H1 (cell line): ENCODE results near the gene PALD1. TPM values are rescaled to one million over a fixed set of nuclear protein-coding genes. Genes with fewer than 3 reads are reported as not detected.

Source experiments
- CTCF ChIA-PET: fragments of 300-600 bp; sonication (Branson Sonifier 250); formaldehyde crosslinking; loops from one replicate; lab custom pipeline; 2021; ENCODE audit not compliant: partially characterized antibody; lab: Charles Lee
- POLR2A ChIA-PET: fragments of 300-600 bp; sonication (Branson Sonifier 250); formaldehyde crosslinking; loops from one replicate; lab custom pipeline; 2021; ENCODE audit warnings: inconsistent platforms; ENCODE audit not compliant: partially characterized antibody; lab: Charles Lee
- DNase-seq, 2 experiments: peaks; one replicate each; pipeline versions ENCODE4 v3.0.0 to v3.0.0-alpha.2; 2010 to 2022; ENCODE audit warnings: low spot score in 2 of 2, low read depth in 1 of 2, mixed read lengths in 1 of 2
- FAIRE-seq: peaks from 2 replicates; lab custom pipeline; 2011; peaks lifted over from hg19 to GRCh38; lab: Jason Lieb, UNC
- H2AFZ ChIP-seq: 2 replicates; pipeline ENCODE4 v1.8.1; 2012; ENCODE audit warnings: low read length, inconsistent platforms
- H2AK5ac ChIP-seq: 2 replicates; pipeline ENCODE4 v1.6.1; 2013; ENCODE audit warnings: low read depth, low read length
- H2BK120ac ChIP-seq: replicated peaks from 2 replicates; pipeline ENCODE3; 2013; ENCODE audit warnings: low read depth, low read length, inconsistent platforms
- H2BK12ac ChIP-seq: 2 replicates; pipeline ENCODE4 v1.6.1; 2013; ENCODE audit warnings: low read depth, low read length
- H2BK15ac ChIP-seq: 2 replicates; pipeline ENCODE4 v1.6.1; 2013; ENCODE audit warnings: low read length
- H2BK20ac ChIP-seq: 2 replicates; pipeline ENCODE4 v1.6.1; 2013; ENCODE audit warnings: low read length
- H2BK5ac ChIP-seq: 2 replicates; pipeline ENCODE4 v1.6.1; 2013; ENCODE audit warnings: low read depth, low read length
- H3K14ac ChIP-seq: 2 replicates; pipeline ENCODE4 v1.6.1; 2013; ENCODE audit warnings: inconsistent platforms; ENCODE audit not compliant: insufficient read length
- H3K18ac ChIP-seq: 2 replicates; pipeline ENCODE4 v1.6.1; 2013; ENCODE audit warnings: low read length; ENCODE audit errors: extremely low read depth
- H3K23ac ChIP-seq: 2 replicates; pipeline ENCODE4 v1.6.1; 2013; ENCODE audit warnings: inconsistent platforms; ENCODE audit not compliant: insufficient read length
- H3K23me2 ChIP-seq: 2 replicates; pipeline ENCODE4 v1.6.1; 2013; ENCODE audit warnings: low read depth, low read length
- H3K27ac ChIP-seq: 2 replicates; pipeline ENCODE4 v1.6.1; 2011; ENCODE audit warnings: low read depth, low read length, inconsistent platforms
- H3K27me3 ChIP-seq, 4 experiments: replicated peaks in 1 of 4; 1 replicate in 1 of 4; 2 replicates in 3 of 4; pipeline versions ENCODE4 v1.6.1 to v1.8.1; 2011 to 2013; ENCODE audit warnings: low read length in 3 of 4, mild to moderate bottlenecking in 3 of 4, inconsistent platforms in 2 of 4, mixed read lengths in 2 of 4, moderate library complexity in 1 of 4; ENCODE audit not compliant: control insufficient read depth in 3 of 4, insufficient read depth in 3 of 4; ENCODE audit errors: extremely low read depth in 1 of 4
- H3K36me3 ChIP-seq, 4 experiments: 2 replicates each; pipeline versions ENCODE4 v1.6.1 to v1.8.1; 2011 to 2013; ENCODE audit warnings: mild to moderate bottlenecking in 4 of 4, low read length in 3 of 4, moderate library complexity in 2 of 4, control low read depth in 1 of 4, inconsistent platforms in 1 of 4; ENCODE audit not compliant: insufficient read depth in 4 of 4, control insufficient read depth in 2 of 4
- H3K4ac ChIP-seq: replicated peaks from 2 replicates; pipeline ENCODE3; 2013; ENCODE audit warnings: low read length, low read depth, mixed read lengths, inconsistent platforms; ENCODE audit not compliant: insufficient read length
- H3K4me1 ChIP-seq, 4 experiments: replicated peaks in 1 of 4; 1 replicate in 1 of 4; 2 replicates in 3 of 4; pipeline versions ENCODE4 v1.6.1 to v1.8.1; 2011 to 2013; ENCODE audit warnings: low read length in 3 of 4, inconsistent platforms in 2 of 4, mixed read lengths in 1 of 4; ENCODE audit not compliant: insufficient read depth in 4 of 4, control insufficient read depth in 3 of 4
- H3K4me2 ChIP-seq, 2 experiments: 2 replicates each; pipeline versions ENCODE4 v1.6.1 to v1.8.1; 2011 to 2013; ENCODE audit warnings: low read depth in 2 of 2, low read length in 2 of 2, control low read depth in 1 of 2, inconsistent platforms in 1 of 2, mild to moderate bottlenecking in 1 of 2; ENCODE audit not compliant: insufficient read depth in 1 of 2
- H3K4me3 ChIP-seq, 4 experiments: fragments of 200-600, 300-600 bp in 1 of 4; sonication (generic), shearing (Covaris generic), sonication (Bioruptor Twin) in 1 of 4; 2 replicates each; pipeline versions ENCODE4 v1.5.1 to v1.8.1; 2011 to 2016; ENCODE audit warnings: low read length in 4 of 4, low read depth in 3 of 4, control low read depth in 2 of 4, inconsistent platforms in 2 of 4, mild to moderate bottlenecking in 2 of 4, mixed read lengths in 1 of 4, moderate library complexity in 1 of 4; ENCODE audit not compliant: insufficient read depth in 2 of 4; ENCODE audit errors: extremely low read depth in 1 of 4
- H3K56ac ChIP-seq: replicated peaks from 2 replicates; pipeline ENCODE3; 2013; ENCODE audit warnings: low read depth, mild to moderate bottlenecking, mixed read lengths, low read length, inconsistent platforms; ENCODE audit not compliant: insufficient read length
- H3K79me1 ChIP-seq: 2 replicates; pipeline ENCODE4 v1.6.1; 2013; ENCODE audit warnings: low read depth, low read length, control low read depth
- H3K79me2 ChIP-seq, 2 experiments: 2 replicates each; pipeline versions ENCODE4 v1.6.1 to v1.8.1; 2012 to 2013; ENCODE audit warnings: low read length in 2 of 2, mild to moderate bottlenecking in 2 of 2, inconsistent platforms in 1 of 2; ENCODE audit not compliant: insufficient read depth in 2 of 2, control insufficient read depth in 1 of 2
- H3K9ac ChIP-seq, 4 experiments: replicated peaks in 1 of 4; 1 replicate in 1 of 4; 2 replicates in 3 of 4; pipeline versions ENCODE4 v1.6.1 to v1.8.1; 2011 to 2013; ENCODE audit warnings: low read depth in 3 of 4, low read length in 3 of 4, control low read depth in 2 of 4, mild to moderate bottlenecking in 2 of 4, moderate library complexity in 2 of 4, inconsistent platforms in 1 of 4; ENCODE audit errors: extremely low read depth in 1 of 4
- H3K9me3 ChIP-seq, 2 experiments: 2 replicates each; pipeline versions ENCODE4 v1.6.1 to v1.8.1; 2012 to 2013; ENCODE audit warnings: mild to moderate bottlenecking in 2 of 2, moderate library complexity in 2 of 2, control low read depth in 1 of 2, inconsistent platforms in 1 of 2, low read depth in 1 of 2, low read length in 1 of 2, mixed read lengths in 1 of 2; ENCODE audit not compliant: insufficient read depth in 2 of 2
- H4K20me1 ChIP-seq, 2 experiments: replicated peaks in 1 of 2; 2 replicates each; pipeline versions ENCODE3 to v1.8.1; 2011 to 2013; ENCODE audit warnings: inconsistent platforms in 2 of 2, low read length in 2 of 2, mild to moderate bottlenecking in 1 of 2; ENCODE audit not compliant: insufficient read depth in 2 of 2, control insufficient read depth in 1 of 2
- H4K5ac ChIP-seq: 2 replicates; pipeline ENCODE4 v1.6.1; 2013; ENCODE audit warnings: low read length, low read depth, mixed read lengths, inconsistent platforms; ENCODE audit not compliant: insufficient read length
- H4K8ac ChIP-seq: 2 replicates; pipeline ENCODE4 v1.8.0; 2013; ENCODE audit warnings: mild to moderate bottlenecking, moderate library complexity, low read length, inconsistent platforms; ENCODE audit not compliant: insufficient read depth; ENCODE audit errors: extremely low read depth
- H4K91ac ChIP-seq: replicated peaks from 2 replicates; pipeline ENCODE3; 2013; ENCODE audit warnings: low read length, mixed read lengths, inconsistent platforms; ENCODE audit not compliant: insufficient read length
- ASH2L ChIP-seq: fragments of 200-600, 300-600 bp; sonication (generic); IDR thresholded peaks from one replicate; pipeline ENCODE4 v1.7.1; 2017; ENCODE audit warnings: low read length
- BRCA1 ChIP-seq: IDR thresholded peaks from 2 replicates; pipeline ENCODE4 v1.6.1; 2012; ENCODE audit warnings: low read depth, low read length, improper control_type of control experiment
- CBX5 ChIP-seq: fragments of 300-800, 300-1000 bp; sonication (generic); IDR thresholded peaks from 2 replicates; pipeline ENCODE4 v1.7.1; 2016; ENCODE audit warnings: antibody characterized with exemption, low read length, low read depth
- EGR1 ChIP-seq: IDR thresholded peaks from 2 replicates; pipeline ENCODE4 v1.6.1; 2011; ENCODE audit warnings: low read depth, low read length, borderline replicate concordance
- KDM4A ChIP-seq: IDR thresholded peaks from one replicate; pipeline ENCODE4 v1.7.1; 2012; ENCODE audit warnings: low read depth, mild to moderate bottlenecking, moderate library complexity, low read length, inconsistent platforms; ENCODE audit not compliant: severe bottlenecking
- SIN3A ChIP-seq, 2 experiments: IDR thresholded peaks in 1 of 2; conservative IDR thresholded peaks in 1 of 2; 2 replicates each; pipeline ENCODE4 v1.6.1; 2011 to 2012; ENCODE audit warnings: low read length in 2 of 2, improper control_type of control experiment in 1 of 2, low read depth in 1 of 2, mild to moderate bottlenecking in 1 of 2
- SUZ12 ChIP-seq: fragments of 200-600 bp; sonication (generic); IDR thresholded peaks from 2 replicates; pipeline ENCODE4 v1.6.1; 2012; ENCODE audit warnings: mild to moderate bottlenecking, inconsistent platforms, low read length, moderate library complexity, mixed read lengths
- whole genome bisulfite sequencing, 2 experiments: shearing (Covaris generic) in 1 of 2; methylation state at CpG; one replicate each; pipeline versions ENCODE4 v1.1.6 to v1.1.7; 2013 to 2015; ENCODE audit warnings: low lambda C conversion rate in 2 of 2, mixed read lengths in 2 of 2, inconsistent platforms in 1 of 2, low coverage in 1 of 2, missing lambda C conversion rate in 1 of 2; ENCODE audit not compliant: insufficient replicate concordance in 2 of 2, insufficient coverage in 1 of 2, insufficient read length in 1 of 2; ENCODE audit errors: extremely low coverage in 1 of 2, missing lambda C conversion rate in 1 of 2; 5-methylcytosine and 5-hydroxymethylcytosine counted together
- polyA plus RNA-seq, 7 experiments: library from polyadenylated mRNA; depleted of rRNA in 3 of 7; stranded (reverse) in 5 of 7; unstranded in 2 of 7; fragments of >200 nt in 5 of 7; fragments of 200-250 nt in 2 of 7; gene quantifications; 1 replicate in 5 of 7; 2 replicates in 1 of 7; 4 replicates in 1 of 7; pipeline versions ENCODE4 v1.2.1 to v1.2.3, GENCODE V29; 2011 to 2013; ENCODE audit warnings: missing spikeins in 2 of 7, mixed read lengths in 2 of 7
- total RNA-seq: library from RNA; stranded (reverse); fragmentation: NEBNext Ultra II Directional; extraction: Animal tissue kit (Norgen Biotek cat#: 25700); gene quantifications from 2 replicates; pipeline ENCODE4 v1.2.1, GENCODE V29; 2021
- TF ChIP-seq, protein P1 (sequence below): IDR thresholded peaks from 2 replicates; pipeline ENCODE4 v1.6.1; 2012; ENCODE audit warnings: inconsistent platforms

PALD1 gene
- total and polyA plus RNA-seq, 2 of the 8 experiments (the other 6 are each of a cell fraction or from before 2014, with no cell fraction given), result 13.3 to 32.8 TPM

DNA sequence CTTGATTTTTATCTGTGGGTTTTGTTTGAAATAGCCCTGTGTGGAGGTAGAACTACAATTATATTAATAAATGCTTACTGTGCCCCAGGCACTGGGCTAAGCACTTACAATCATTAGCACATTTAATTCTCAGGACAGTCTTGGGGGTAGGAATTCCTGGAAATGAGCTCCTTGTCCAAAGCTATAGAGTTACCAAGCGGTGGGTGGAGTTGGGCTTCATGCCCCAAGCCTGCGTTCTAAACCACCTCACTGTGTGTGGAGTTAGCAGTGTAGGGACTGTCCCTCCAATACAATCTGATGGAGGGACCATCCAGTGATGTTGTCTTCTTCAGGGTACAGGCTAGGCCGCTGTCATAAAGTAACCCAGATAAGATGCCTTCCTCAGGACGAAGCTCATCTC, 49.7 kb downstream of the PALD1 start:
- WGBS, 2 experiments, result 90% methylated on average over 4 of the region's 4 CpGs; no CpG with 5 or more reads in 1 of the 2 experiments
- Histone ChIP-seq H3K4me3 (no peak overlapping the region), H3K23ac (no peak overlapping the region), H3K79me1 (no peaks in the 10 kb centered on the region), H4K20me1 (peaks cover 0 to 6% of the 10 kb centered on the region in 2 experiments), H3K27me3 (no peaks in the 10 kb centered on the region), H3K23me2 (no peaks in the 10 kb centered on the region), H2AFZ (no peak overlapping the region), H2BK120ac (no peak overlapping the region), H4K8ac (no peak overlapping the region), H3K36me3 (no peaks in the 10 kb centered on the region; a peak in 1 of 8 replicates), H3K9me3 (no peaks in the 10 kb centered on the region), H2BK15ac (peak overlapping the region; percentile 22; the same call in 1 of the 2 replicates), H3K4me2 (no peak overlapping the region), H3K18ac (no peak overlapping the region), H3K27ac (no peak overlapping the region), H3K9ac (no peak overlapping the region), H2BK12ac (no peak overlapping the region), H3K56ac (no peak overlapping the region), H3K79me2 (no peaks in the 10 kb centered on the region), H2BK5ac (0 out of 2 replicates have a peak overlapping the region, but pooled peaks have one; percentile 56), H2AK5ac (peak overlapping the region; percentile 56; the same call in 1 of the 2 replicates), H4K91ac (no peak overlapping the region), H3K4ac (no peak overlapping the region), H3K14ac (no peak overlapping the region), H2BK20ac (no peak overlapping the region), H3K4me1 (no peaks in the 10 kb centered on the region), H4K5ac (no peak overlapping the region)
- FAIRE-seq (no peak), DNase-seq (no peak)
- no peak for TF ChIP-seq ASH2L
- TF ChIP-seq SUZ12, result no peak
- TF ChIP-seq EGR1, result no peak
- TF ChIP-seq CBX5, result no peak
- no peak for TF ChIP-seq BRCA1
- TF ChIP-seq, protein P1, sequence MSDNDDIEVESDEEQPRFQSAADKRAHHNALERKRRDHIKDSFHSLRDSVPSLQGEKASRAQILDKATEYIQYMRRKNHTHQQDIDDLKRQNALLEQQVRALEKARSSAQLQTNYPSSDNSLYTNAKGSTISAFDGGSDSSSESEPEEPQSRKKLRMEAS, result no peak
- TF ChIP-seq KDM4A, result no peak
- TF ChIP-seq SIN3A (conservative IDR thresholded peaks at IDR 0.05 in 1 of 2, IDR thresholded peaks at IDR 0.05 in 1 of 2; ENCODE audit: low read depth in 1 of 2, low read length in 2 of 2), result no peak
- POLR2A ChIA-PET, result interaction anchor here (1.4 kb wide), 1 partner anchor 15 kb away, joined by 7 read pairs; no protein-coding TSS in a partner anchor
- CTCF ChIA-PET, result interaction anchor here (1.1 to 26.8 kb wide), 9 partner anchors 9 to 148 kb away, joined by 3 to 908 read pairs (median 5); partner anchors contain the start of gene PALD1
